K562 (cell line): Measurements from ENCODE around the gene CENPN. TPM values are rescaled to one million over a fixed set of nuclear protein-coding genes. Genes with fewer than 3 reads are reported as not detected.

Source experiments
- C11orf30 ChIP-seq: fragments of 450-650 bp; IDR thresholded peaks from 2 replicates; pipeline ENCODE4 v1.6.1; 2016; ENCODE audit warnings: low read depth, mild to moderate bottlenecking
- COPS2 ChIP-seq: fragments of 450-650 bp; conservative IDR thresholded peaks from 2 replicates; pipeline ENCODE4 v1.6.1; 2016; ENCODE audit warnings: mild to moderate bottlenecking, moderate library complexity
- CREM ChIP-seq: IDR thresholded peaks from 2 replicates; pipeline ENCODE4 v1.6.1; 2014; ENCODE audit warnings: antibody characterized with exemption, low read depth
- E2F3 ChIP-seq: fragments of 250-450 bp; sonication (Bioruptor Pico); IDR thresholded peaks from 2 replicates; pipeline ENCODE4 v1.4.0; 2020; ENCODE audit warnings: mild to moderate bottlenecking
- FOXK2 ChIP-seq, 2 experiments: fragments of 450-650 bp; IDR thresholded peaks in 1 of 2; conservative IDR thresholded peaks in 1 of 2; 2 replicates each; pipeline ENCODE4 v1.6.1; 2016; ENCODE audit warnings: low read depth in 2 of 2, mild to moderate bottlenecking in 1 of 2
- FUS ChIP-seq: fragments of 200-400 bp; formaldehyde crosslinking; optimal IDR thresholded peaks from 2 replicates; pipeline ENCODE3; 2017; ENCODE audit warnings: low read depth, low read length
- HDAC8 ChIP-seq: fragments of 450-650 bp; IDR thresholded peaks from 2 replicates; pipeline ENCODE4 v1.6.1; 2016; ENCODE audit warnings: mild to moderate bottlenecking, missing genetic modification characterization, moderate library complexity, missing compliant biosample characterization
- SMAD2 ChIP-seq: fragments of 150-350 bp; IDR thresholded peaks from 2 replicates; pipeline ENCODE4 v1.6.1; 2014; ENCODE audit warnings: low read depth, mild to moderate bottlenecking, low read length
- TAF1 ChIP-seq: IDR thresholded peaks from 2 replicates; pipeline ENCODE4 v1.6.1; 2011; ENCODE audit warnings: mild to moderate bottlenecking, low read length, moderate library complexity; ENCODE audit not compliant: insufficient read depth, control insufficient read depth, severe bottlenecking; ENCODE audit errors: extremely low read depth
- TEAD4 ChIP-seq, 2 experiments: sonication (generic) in 1 of 2; formaldehyde crosslinking in 1 of 2; IDR thresholded peaks; 2 replicates each; pipeline versions ENCODE4 v1.6.1 to v1.8.0; 2012 to 2022; ENCODE audit warnings: borderline replicate concordance in 1 of 2, inconsistent platforms in 1 of 2, low read length in 1 of 2, mild to moderate bottlenecking in 1 of 2, missing genetic modification reagents in 1 of 2
- ZBTB8A ChIP-seq: fragments of 450-650 bp; IDR thresholded peaks from 2 replicates; pipeline ENCODE4 v1.6.1; 2018; ENCODE audit warnings: mild to moderate bottlenecking, moderate library complexity; ENCODE audit not compliant: partially characterized antibody
- ZFPM2 ChIP-seq: fragments of 250-450 bp; sonication (Bioruptor Pico); IDR thresholded peaks from 2 replicates; pipeline ENCODE4 v1.5.1; 2022; ENCODE audit warnings: mild to moderate bottlenecking
- ZNF143 ChIP-seq: sonication (generic); formaldehyde crosslinking; IDR thresholded peaks from 2 replicates; pipeline ENCODE4 v1.9.0; 2022; ENCODE audit warnings: mild to moderate bottlenecking, missing genetic modification reagents
- ZNF77 ChIP-seq: fragments of 250-450 bp; sonication (Bioruptor Pico); IDR thresholded peaks from 2 replicates; pipeline ENCODE4 v1.5.0; 2020
- polyA plus RNA-seq, 8 experiments: library from polyadenylated mRNA; depleted of rRNA in 4 of 8; stranded (reverse) in 5 of 8; unstranded in 3 of 8; fragments of >200 nt; fragmentation: Nextera tagmentation in 2 of 8; fragmentation: Illumina TruSeq in 1 of 8; extraction: Ambion mirVana in 2 of 8; extraction: Trizol in 1 of 8; gene quantifications; 2 replicates each; pipeline versions ENCODE4 v1.2.1 to v1.2.3, GENCODE V29; 2011 to 2014; ENCODE audit warnings: inconsistent platforms in 1 of 8, missing spikeins in 1 of 8
- total RNA-seq, 7 experiments: library from RNA; depleted of rRNA in 6 of 7; stranded (reverse); fragments of >200 nt in 6 of 7; fragmentation: Illumina TruSeq in 2 of 7; extraction: Trizol in 2 of 7; gene quantifications; 2 replicates each; pipeline versions ENCODE4 v1.2.1 to v1.2.3, GENCODE V29; 2011 to 2021; ENCODE audit warnings: low replicate concordance in 1 of 7
- TF ChIP-seq, protein P1 (sequence below): fragments of 450-650 bp; IDR thresholded peaks from 2 replicates; pipeline ENCODE4 v1.6.1; 2014; ENCODE audit warnings: low read depth, mild to moderate bottlenecking, moderate library complexity, borderline replicate concordance
- TF ChIP-seq, protein P2 (sequence below): sonication (generic); formaldehyde crosslinking; IDR thresholded peaks from 2 replicates; pipeline ENCODE4 v1.8.0; 2022; ENCODE audit warnings: missing genetic modification reagents, mild to moderate bottlenecking, borderline replicate concordance
- TF ChIP-seq, protein P3 (sequence below): IDR thresholded peaks from 3 replicates; pipeline ENCODE4 v1.6.1; 2011; ENCODE audit warnings: borderline replicate concordance, mild to moderate bottlenecking; ENCODE audit not compliant: insufficient read length, insufficient read depth
- TF ChIP-seq, protein P4 (sequence below): fragments of 250-450 bp; sonication (Bioruptor Pico); IDR thresholded peaks from 2 replicates; pipeline ENCODE4 v1.5.0; 2021
- TF ChIP-seq, protein P5 (sequence below), 2 experiments: IDR thresholded peaks; 2 replicates each; pipeline ENCODE4 v1.6.1; 2012; ENCODE audit warnings: improper control_type of control experiment in 2 of 2, low read depth in 2 of 2, low read length in 2 of 2, borderline replicate concordance in 1 of 2

The CENPN gene
- total and polyA plus RNA-seq, 9 of the 15 experiments (the other 6 are each of a cell fraction or from before 2014, with no cell fraction given) = 92.3 to 384 (median 140) TPM

DNA sequence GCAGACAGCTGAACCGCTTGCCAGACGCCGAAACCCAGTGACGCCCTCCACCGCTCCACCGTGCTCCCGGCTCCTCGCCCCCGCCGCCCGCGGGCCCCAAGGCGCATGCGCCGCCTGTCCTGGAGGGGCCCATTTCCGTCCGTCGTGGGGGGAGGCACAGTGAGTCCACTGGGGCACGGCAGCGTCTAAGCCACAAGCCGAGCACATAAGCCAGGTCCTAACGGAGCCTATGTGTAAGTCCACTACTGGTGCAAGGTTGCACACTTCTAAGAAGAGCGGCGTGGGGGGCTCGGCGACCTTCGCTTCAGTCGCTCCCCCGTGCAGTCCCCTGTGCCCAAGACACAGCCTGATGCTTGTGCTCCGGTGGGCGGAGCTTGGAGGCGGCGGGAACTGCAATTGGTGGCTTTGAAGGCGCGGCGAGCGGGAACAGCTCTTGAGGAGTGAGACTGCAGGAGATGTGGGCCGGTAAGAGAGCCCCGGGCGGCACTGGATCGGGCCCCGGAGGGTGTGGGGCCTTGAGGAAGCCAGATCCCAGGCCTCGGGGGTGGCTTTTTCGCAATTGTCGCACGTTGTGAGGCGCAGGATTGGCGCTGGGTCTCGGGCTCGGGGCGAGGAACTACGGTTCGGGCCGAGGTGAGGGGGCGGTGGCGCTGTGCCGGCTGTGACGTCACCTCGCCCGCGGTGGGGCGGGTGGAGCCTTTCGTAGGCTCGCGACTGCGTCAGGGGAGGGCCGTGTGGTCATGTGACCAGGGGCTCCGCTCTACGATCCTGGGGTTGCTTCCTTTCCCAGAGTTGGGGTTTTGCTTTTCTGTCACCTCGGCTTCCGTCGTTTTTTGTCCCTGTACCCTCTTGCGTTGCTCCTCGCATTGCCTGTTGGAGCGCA lies at the start of gene CENPN, which contains the start of gene CMC2 (continued):
- peak; percentile 75 for TF ChIP-seq TAF1
- peak; percentile 51 for TF ChIP-seq C11orf30
- TF ChIP-seq, protein P1, sequence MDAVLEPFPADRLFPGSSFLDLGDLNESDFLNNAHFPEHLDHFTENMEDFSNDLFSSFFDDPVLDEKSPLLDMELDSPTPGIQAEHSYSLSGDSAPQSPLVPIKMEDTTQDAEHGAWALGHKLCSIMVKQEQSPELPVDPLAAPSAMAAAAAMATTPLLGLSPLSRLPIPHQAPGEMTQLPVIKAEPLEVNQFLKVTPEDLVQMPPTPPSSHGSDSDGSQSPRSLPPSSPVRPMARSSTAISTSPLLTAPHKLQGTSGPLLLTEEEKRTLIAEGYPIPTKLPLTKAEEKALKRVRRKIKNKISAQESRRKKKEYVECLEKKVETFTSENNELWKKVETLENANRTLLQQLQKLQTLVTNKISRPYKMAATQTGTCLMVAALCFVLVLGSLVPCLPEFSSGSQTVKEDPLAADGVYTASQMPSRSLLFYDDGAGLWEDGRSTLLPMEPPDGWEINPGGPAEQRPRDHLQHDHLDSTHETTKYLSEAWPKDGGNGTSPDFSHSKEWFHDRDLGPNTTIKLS = peak; percentile 48
- 0 out of 2 replicates have a peak, but pooled peaks have one; percentile 9 for TF ChIP-seq TEAD4 (IDR thresholded peaks at IDR 0.05; ENCODE audit: low read length)
- TF ChIP-seq TEAD4 (CRISPR knock-in tag; IDR thresholded peaks at IDR 0.05; ENCODE audit: borderline replicate concordance) = no peak
- TF ChIP-seq ZFPM2 (CRISPR knock-in tag) = no peak
- TF ChIP-seq, protein P2, sequence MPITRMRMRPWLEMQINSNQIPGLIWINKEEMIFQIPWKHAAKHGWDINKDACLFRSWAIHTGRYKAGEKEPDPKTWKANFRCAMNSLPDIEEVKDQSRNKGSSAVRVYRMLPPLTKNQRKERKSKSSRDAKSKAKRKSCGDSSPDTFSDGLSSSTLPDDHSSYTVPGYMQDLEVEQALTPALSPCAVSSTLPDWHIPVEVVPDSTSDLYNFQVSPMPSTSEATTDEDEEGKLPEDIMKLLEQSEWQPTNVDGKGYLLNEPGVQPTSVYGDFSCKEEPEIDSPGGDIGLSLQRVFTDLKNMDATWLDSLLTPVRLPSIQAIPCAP = no peak
- TF ChIP-seq HDAC8 (tag) = no peak; the same call in 1 of the 2 replicates
- peak; percentile 75 to 100; a peak in 3 of 4 replicates for TF ChIP-seq FOXK2 (conservative IDR thresholded peaks at IDR 0.05 in 1 of 2, IDR thresholded peaks at IDR 0.05 in 1 of 2; ENCODE audit: low read depth in 2 of 2)
- no peak for TF ChIP-seq ZNF143 (CRISPR knock-in tag)
- TF ChIP-seq CREM = peak; percentile 98
- no peak for TF ChIP-seq SMAD2
- TF ChIP-seq, protein P3, sequence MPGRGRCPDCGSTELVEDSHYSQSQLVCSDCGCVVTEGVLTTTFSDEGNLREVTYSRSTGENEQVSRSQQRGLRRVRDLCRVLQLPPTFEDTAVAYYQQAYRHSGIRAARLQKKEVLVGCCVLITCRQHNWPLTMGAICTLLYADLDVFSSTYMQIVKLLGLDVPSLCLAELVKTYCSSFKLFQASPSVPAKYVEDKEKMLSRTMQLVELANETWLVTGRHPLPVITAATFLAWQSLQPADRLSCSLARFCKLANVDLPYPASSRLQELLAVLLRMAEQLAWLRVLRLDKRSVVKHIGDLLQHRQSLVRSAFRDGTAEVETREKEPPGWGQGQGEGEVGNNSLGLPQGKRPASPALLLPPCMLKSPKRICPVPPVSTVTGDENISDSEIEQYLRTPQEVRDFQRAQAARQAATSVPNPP = no peak
- no peak for TF ChIP-seq COPS2
- no peak for TF ChIP-seq ZNF77 (CRISPR knock-in tag)
- no peak for TF ChIP-seq ZBTB8A
- TF ChIP-seq E2F3 (CRISPR knock-in tag) = peak; percentile 98
- TF ChIP-seq FUS = no peak
- TF ChIP-seq, protein P4, sequence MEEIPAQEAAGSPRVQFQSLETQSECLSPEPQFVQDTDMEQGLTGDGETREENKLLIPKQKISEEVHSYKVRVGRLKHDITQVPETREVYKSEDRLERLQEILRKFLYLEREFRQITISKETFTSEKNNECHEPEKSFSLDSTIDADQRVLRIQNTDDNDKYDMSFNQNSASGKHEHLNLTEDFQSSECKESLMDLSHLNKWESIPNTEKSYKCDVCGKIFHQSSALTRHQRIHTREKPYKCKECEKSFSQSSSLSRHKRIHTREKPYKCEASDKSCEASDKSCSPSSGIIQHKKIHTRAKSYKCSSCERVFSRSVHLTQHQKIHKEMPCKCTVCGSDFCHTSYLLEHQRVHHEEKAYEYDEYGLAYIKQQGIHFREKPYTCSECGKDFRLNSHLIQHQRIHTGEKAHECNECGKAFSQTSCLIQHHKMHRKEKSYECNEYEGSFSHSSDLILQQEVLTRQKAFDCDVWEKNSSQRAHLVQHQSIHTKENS (CRISPR knock-in tag) = no peak
- TF ChIP-seq, protein P5, sequence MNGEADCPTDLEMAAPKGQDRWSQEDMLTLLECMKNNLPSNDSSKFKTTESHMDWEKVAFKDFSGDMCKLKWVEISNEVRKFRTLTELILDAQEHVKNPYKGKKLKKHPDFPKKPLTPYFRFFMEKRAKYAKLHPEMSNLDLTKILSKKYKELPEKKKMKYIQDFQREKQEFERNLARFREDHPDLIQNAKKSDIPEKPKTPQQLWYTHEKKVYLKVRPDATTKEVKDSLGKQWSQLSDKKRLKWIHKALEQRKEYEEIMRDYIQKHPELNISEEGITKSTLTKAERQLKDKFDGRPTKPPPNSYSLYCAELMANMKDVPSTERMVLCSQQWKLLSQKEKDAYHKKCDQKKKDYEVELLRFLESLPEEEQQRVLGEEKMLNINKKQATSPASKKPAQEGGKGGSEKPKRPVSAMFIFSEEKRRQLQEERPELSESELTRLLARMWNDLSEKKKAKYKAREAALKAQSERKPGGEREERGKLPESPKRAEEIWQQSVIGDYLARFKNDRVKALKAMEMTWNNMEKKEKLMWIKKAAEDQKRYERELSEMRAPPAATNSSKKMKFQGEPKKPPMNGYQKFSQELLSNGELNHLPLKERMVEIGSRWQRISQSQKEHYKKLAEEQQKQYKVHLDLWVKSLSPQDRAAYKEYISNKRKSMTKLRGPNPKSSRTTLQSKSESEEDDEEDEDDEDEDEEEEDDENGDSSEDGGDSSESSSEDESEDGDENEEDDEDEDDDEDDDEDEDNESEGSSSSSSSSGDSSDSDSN (IDR thresholded peaks at IDR 0.05; ENCODE audit: borderline replicate concordance in 1 of 2, low read depth in 2 of 2, low read length in 2 of 2) = 0 out of 4 replicates have a peak, but pooled peaks of 1 of the 2 experiments have one; percentile 29
